Measurements from ENCODE around the gene FASTKD3. TPM values are rescaled to one million over a fixed set of nuclear protein-coding genes. Genes with fewer than 3 reads are reported as not detected.

FASTKD3 gene
- total RNA-seq, 4 donors from 2014 or later, result 0.80 to 11.7 (median 8.0) TPM

DNA sequence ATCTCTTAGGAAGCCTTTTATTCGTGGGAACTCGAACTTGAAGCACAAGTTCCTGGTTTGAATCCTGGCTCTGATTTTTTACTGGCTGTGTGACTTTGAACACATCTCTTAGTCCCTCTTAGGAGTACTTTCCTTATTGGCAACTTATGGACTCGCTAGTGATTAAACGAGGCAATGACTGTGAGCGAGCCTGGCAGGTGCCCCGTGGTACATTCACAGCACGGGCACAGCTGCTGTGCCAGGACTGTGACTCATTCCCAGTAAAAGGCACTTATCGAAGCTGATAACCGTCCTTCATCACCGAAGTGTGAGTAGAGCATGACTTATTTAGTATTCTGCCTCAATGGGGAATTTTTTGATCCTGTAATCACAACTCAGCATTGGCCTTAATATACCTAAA lies 40.6 kb downstream of the FASTKD3 start:
- H3K36me3 ChIP-seq, result no peaks in the 10 kb centered on the region
- H3K4me3 ChIP-seq, result no peak overlapping the region
- no peaks in the 10 kb centered on the region for H3K4me1 ChIP-seq
- WGBS, 2 donors (ENCODE audit: low coverage in 1 of 2), result 40 to 60% methylated on average over 1 to 10 of the region's 10 CpGs
- DNase-seq, result peak; percentile 11
- intact Hi-C loops (cut with DNase I; ENCODE audit: low total_unique reads) (no loop called here), in situ Hi-C loops (cut with MboI; ENCODE audit: low pct_ligation_motif_present in 1 of 4, low pct_unique_long_range_greater_than_20kb in 1 of 4, low sequenced_read_pairs in 3 of 4) (no loop called here)
- H3K27ac ChIP-seq, result no peak overlapping the region
- H3K9me3 ChIP-seq, result no peaks in the 10 kb centered on the region
- no peaks in the 10 kb centered on the region for H3K27me3 ChIP-seq
- no peak for TF ChIP-seq EP300 (IDR thresholded peaks at IDR 0.05; ENCODE audit: low read depth)
- TF ChIP-seq, protein P1, sequence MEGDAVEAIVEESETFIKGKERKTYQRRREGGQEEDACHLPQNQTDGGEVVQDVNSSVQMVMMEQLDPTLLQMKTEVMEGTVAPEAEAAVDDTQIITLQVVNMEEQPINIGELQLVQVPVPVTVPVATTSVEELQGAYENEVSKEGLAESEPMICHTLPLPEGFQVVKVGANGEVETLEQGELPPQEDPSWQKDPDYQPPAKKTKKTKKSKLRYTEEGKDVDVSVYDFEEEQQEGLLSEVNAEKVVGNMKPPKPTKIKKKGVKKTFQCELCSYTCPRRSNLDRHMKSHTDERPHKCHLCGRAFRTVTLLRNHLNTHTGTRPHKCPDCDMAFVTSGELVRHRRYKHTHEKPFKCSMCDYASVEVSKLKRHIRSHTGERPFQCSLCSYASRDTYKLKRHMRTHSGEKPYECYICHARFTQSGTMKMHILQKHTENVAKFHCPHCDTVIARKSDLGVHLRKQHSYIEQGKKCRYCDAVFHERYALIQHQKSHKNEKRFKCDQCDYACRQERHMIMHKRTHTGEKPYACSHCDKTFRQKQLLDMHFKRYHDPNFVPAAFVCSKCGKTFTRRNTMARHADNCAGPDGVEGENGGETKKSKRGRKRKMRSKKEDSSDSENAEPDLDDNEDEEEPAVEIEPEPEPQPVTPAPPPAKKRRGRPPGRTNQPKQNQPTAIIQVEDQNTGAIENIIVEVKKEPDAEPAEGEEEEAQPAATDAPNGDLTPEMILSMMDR (IDR thresholded peaks at IDR 0.05), result no peak
- TF ChIP-seq POLR2AphosphoS5 (IDR thresholded peaks at IDR 0.05), result no peak
- TF ChIP-seq POLR2A (IDR thresholded peaks at IDR 0.05), result no peak

DNA sequence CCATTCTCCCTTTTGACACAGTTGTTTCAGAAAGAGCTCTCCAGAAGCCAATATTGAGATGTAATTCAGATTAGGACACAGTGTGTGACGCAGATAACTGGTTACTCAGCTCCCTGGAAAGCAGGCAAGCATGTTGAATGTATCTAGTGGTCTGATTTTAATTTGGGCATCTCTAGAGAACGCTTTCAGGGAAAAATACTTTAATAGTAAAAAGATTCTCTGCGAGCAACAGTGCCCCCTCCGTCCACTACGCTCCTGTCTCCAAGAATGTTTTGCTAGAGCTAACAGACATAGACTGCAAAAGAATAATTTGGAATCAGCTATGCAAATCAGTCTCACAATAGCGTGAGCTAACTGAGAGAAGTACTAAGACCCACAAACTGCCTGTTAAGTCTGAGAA lies 41.2 kb downstream of the FASTKD3 start:
- H3K9me3 ChIP-seq, result no peaks in the 10 kb centered on the region
- H3K27me3 ChIP-seq, result no peaks in the 10 kb centered on the region
- intact Hi-C loops (cut with DNase I; ENCODE audit: low total_unique reads) (no loop called here), in situ Hi-C loops (cut with MboI; ENCODE audit: low pct_ligation_motif_present in 1 of 4, low pct_unique_long_range_greater_than_20kb in 1 of 4, low sequenced_read_pairs in 3 of 4) (no loop called here)
- no peak for DNase-seq
- no peak overlapping the region for H3K4me3 ChIP-seq
- TF ChIP-seq POLR2A (IDR thresholded peaks at IDR 0.05) (no peak), EP300 (IDR thresholded peaks at IDR 0.05; ENCODE audit: low read depth) (no peak), POLR2AphosphoS5 (IDR thresholded peaks at IDR 0.05) (no peak)
- TF ChIP-seq, protein P1 (IDR thresholded peaks at IDR 0.05), result no peak
- H3K27ac ChIP-seq, result no peak overlapping the region
- 80 to 84% methylated on average over 6 of the region's 6 CpGs for WGBS, 2 donors (ENCODE audit: low coverage in 1 of 2)
- no peaks in the 10 kb centered on the region for H3K4me1 ChIP-seq
- no peaks in the 10 kb centered on the region for H3K36me3 ChIP-seq

DNA sequence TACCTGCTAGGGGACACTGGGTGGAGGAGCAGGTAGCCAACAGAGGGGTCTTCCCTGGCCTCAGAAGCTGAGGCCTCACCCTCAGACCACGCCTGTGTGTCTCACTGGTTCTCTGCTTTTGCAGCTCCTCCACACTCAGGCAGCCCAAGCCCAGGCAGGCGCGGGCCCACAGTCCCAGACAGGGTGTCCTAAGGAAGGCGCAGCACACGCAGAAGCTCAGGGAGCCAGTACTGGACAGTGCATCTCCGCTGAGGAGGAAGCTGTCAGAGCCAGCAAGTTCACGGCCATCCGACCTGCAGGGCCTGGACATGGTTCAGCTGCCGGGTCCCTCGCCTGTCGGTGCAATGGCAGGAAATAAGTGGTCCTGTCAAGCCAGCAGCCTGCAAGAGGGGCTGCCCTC lies 43.2 kb downstream of the FASTKD3 start:
- whole genome bisulfite sequencing, 2 donors (ENCODE audit: low coverage in 1 of 2), result 76% methylated on average over 11 of the region's 11 CpGs; no CpG with 5 or more reads in 1 of the 2 donors
- no peak for DNase-seq
- Histone ChIP-seq H3K27me3 (no peaks in the 10 kb centered on the region), H3K4me3 (no peak overlapping the region), H3K9me3 (no peaks in the 10 kb centered on the region), H3K4me1 (no peaks in the 10 kb centered on the region), H3K27ac (no peak overlapping the region), H3K36me3 (no peaks in the 10 kb centered on the region)
- no peak for TF ChIP-seq EP300 (IDR thresholded peaks at IDR 0.05; ENCODE audit: low read depth)
- intact Hi-C loops (cut with DNase I; ENCODE audit: low total_unique reads), result no loop called here
- in situ Hi-C loops (cut with MboI; ENCODE audit: low pct_ligation_motif_present in 1 of 4, low pct_unique_long_range_greater_than_20kb in 1 of 4, low sequenced_read_pairs in 3 of 4), result no loop called here

DNA sequence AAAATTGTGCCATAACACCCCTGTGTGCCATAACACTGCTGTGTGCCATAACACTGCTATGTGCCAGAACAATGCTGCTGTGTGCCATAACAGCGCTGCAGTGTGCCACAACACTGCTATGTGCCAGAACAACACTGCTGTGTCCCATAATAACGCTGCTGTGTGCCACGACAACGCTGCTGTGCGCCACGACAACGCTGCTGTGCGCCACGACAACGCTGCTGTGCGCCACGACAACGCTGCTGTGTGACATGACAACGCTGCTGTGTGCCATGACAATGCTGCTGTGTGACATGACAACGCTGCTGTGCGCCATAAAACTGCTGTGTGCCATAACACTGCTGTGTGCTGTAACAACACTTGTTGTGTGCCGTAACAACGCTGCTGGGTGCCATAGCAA lies 43.8 kb downstream of the FASTKD3 start:
- Histone ChIP-seq H3K27me3 (no peaks in the 10 kb centered on the region), H3K4me1 (no peaks in the 10 kb centered on the region), H3K4me3 (no peak overlapping the region), H3K27ac (no peak overlapping the region), H3K36me3 (no peaks in the 10 kb centered on the region), H3K9me3 (no peaks in the 10 kb centered on the region)
- no peak for DNase-seq
- 77% methylated on average over 18 of the region's 18 CpGs; no CpG with 5 or more reads in 1 of the 2 donors for WGBS, 2 donors (ENCODE audit: low coverage in 1 of 2)
- in situ Hi-C loops (cut with MboI; ENCODE audit: low pct_ligation_motif_present in 1 of 4, low pct_unique_long_range_greater_than_20kb in 1 of 4, low sequenced_read_pairs in 3 of 4), result no loop called here
- TF ChIP-seq POLR2AphosphoS5 (IDR thresholded peaks at IDR 0.05), result no peak
- TF ChIP-seq, protein P1 (IDR thresholded peaks at IDR 0.05), result no peak
- no peak for TF ChIP-seq POLR2A (IDR thresholded peaks at IDR 0.05)
- TF ChIP-seq EP300 (IDR thresholded peaks at IDR 0.05; ENCODE audit: low read depth), result no peak
- intact Hi-C loops (cut with DNase I; ENCODE audit: low total_unique reads), result no loop called here

DNA sequence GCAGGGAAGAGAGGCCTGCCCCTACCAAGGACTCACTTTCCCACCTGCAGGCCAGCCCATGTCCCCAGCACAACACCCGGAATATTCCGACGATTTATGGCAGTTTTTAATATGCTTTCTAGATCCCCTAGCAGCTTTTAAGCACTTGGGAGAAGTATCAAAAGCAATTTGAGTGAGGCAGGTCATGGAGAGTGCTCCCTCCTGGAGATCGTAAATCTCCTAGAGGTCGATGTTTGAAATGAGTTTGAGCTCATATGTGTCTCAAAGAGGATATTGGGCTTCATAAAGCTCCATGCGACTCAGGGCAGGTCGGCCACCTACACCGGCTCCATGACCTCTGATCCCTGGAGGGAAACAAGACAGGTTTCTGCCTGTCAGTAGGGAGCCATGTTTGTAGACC lies 45.2 kb downstream of the FASTKD3 start:
- H3K4me1 ChIP-seq, result no peaks in the 10 kb centered on the region

More for the DNA sequence above, 45.2 kb downstream of the FASTKD3 start:
- in situ Hi-C loops (cut with MboI; ENCODE audit: low pct_ligation_motif_present in 1 of 4, low pct_unique_long_range_greater_than_20kb in 1 of 4, low sequenced_read_pairs in 3 of 4) (no loop called here), intact Hi-C loops (cut with DNase I; ENCODE audit: low total_unique reads) (no loop called here)
- Histone ChIP-seq H3K4me3 (no peak overlapping the region), H3K27me3 (no peaks in the 10 kb centered on the region), H3K9me3 (no peaks in the 10 kb centered on the region), H3K27ac (no peak overlapping the region), H3K36me3 (no peaks in the 10 kb centered on the region)
- WGBS, 2 donors (ENCODE audit: low coverage in 1 of 2), result 61 to 74% methylated on average over 7 to 8 of the region's 8 CpGs
- no peak for DNase-seq
- TF ChIP-seq EP300 (IDR thresholded peaks at IDR 0.05; ENCODE audit: low read depth) (no peak), POLR2A (IDR thresholded peaks at IDR 0.05) (no peak), POLR2AphosphoS5 (IDR thresholded peaks at IDR 0.05) (no peak)
- TF ChIP-seq, protein P1 (IDR thresholded peaks at IDR 0.05), result no peak

Measured in transverse colon (tissue), 4 donors.